Renal cortex interstitium (tissue), 15 donors: Measurements from ENCODE around the gene PLA2R1. TPM values are rescaled to one million over a fixed set of nuclear protein-coding genes. Genes with fewer than 3 reads are reported as not detected.

Experiments
- DNase-seq, 11 donors: peaks; one replicate each; pipeline ENCODE4 v3.0.0-alpha.2; 2013; ENCODE audit warnings: low read depth in 9 of 11, low spot score in 4 of 11; ENCODE audit errors: extremely low read depth in 1 of 11
- long read RNA-seq, 16 experiments: transcript quantifications; one replicate each; lab custom pipeline, GENCODE V29; 2026
- polyA plus RNA-seq, 3 donors: library from polyadenylated mRNA; unstranded; fragments of 120-200 nt; gene quantifications; one replicate each; pipeline ENCODE4 v1.2.1, GENCODE V29; 2013; ENCODE audit not compliant: insufficient read length in 3 of 3

PLA2R1 gene
- 100 to 1,000 TPM in 1 of 3 donors, 10 to 100 TPM in 2; 79.0 to 117 (median 82.1) TPM for polyA plus RNA-seq
- long read RNA-seq, donor 1, result 0 reads
- long read RNA-seq, donor 2, result 0 reads
- long read RNA-seq, donor 3, full-length matches to known transcripts, result 3 of 3 reads
- long read RNA-seq, donor 3, partial matches to known transcripts, result 0 of 3 reads
- long read RNA-seq, donor 3, other reads (novel, unspliced or antisense), result 0 of 3 reads
- long read RNA-seq, donor 4, full-length matches to known transcripts, result 1 of 1 reads
- long read RNA-seq, donor 4, partial matches to known transcripts, result 0 of 1 reads
- long read RNA-seq, donor 4, other reads (novel, unspliced or antisense), result 0 of 1 reads
- long read RNA-seq, donor 5, result 0 reads
- long read RNA-seq, donor 6, full-length matches to known transcripts, result 5 of 5 reads
- long read RNA-seq, donor 6, partial matches to known transcripts, result 0 of 5 reads
- long read RNA-seq, donor 6, other reads (novel, unspliced or antisense), result 0 of 5 reads
- long read RNA-seq, donor 7, result 0 reads
- long read RNA-seq, donor 8, full-length matches to known transcripts, result 4 of 4 reads
- long read RNA-seq, donor 8, partial matches to known transcripts, result 0 of 4 reads
- long read RNA-seq, donor 8, other reads (novel, unspliced or antisense), result 0 of 4 reads
- long read RNA-seq, donor 9, full-length matches to known transcripts, result 2 of 2 reads
- long read RNA-seq, donor 9, partial matches to known transcripts, result 0 of 2 reads
- long read RNA-seq, donor 9, other reads (novel, unspliced or antisense), result 0 of 2 reads
- long read RNA-seq, donor 10, partial matches to known transcripts, result 6 of 7 reads
- long read RNA-seq, donor 10, other reads (novel, unspliced or antisense), result 0 of 7 reads
- long read RNA-seq, donor 11, full-length matches to known transcripts, result 1 of 1 reads
- long read RNA-seq, donor 11, partial matches to known transcripts, result 0 of 1 reads
- long read RNA-seq, donor 11, other reads (novel, unspliced or antisense), result 0 of 1 reads
- long read RNA-seq, donor 12, result 0 reads
- long read RNA-seq, donor 13, full-length matches to known transcripts, result 3 of 3 reads
- long read RNA-seq, donor 13, partial matches to known transcripts, result 0 of 3 reads
- long read RNA-seq, donor 13, other reads (novel, unspliced or antisense), result 0 of 3 reads
- long read RNA-seq, donor 14, full-length matches to known transcripts, result 1 of 1 reads
- long read RNA-seq, donor 14, partial matches to known transcripts, result 0 of 1 reads
- long read RNA-seq, donor 14, other reads (novel, unspliced or antisense), result 0 of 1 reads
- long read RNA-seq, donor 15, result 0 reads
- long read RNA-seq, donor 16, partial matches to known transcripts, result 13 of 13 reads
- long read RNA-seq, donor 16, other reads (novel, unspliced or antisense), result 0 of 13 reads

DNA sequence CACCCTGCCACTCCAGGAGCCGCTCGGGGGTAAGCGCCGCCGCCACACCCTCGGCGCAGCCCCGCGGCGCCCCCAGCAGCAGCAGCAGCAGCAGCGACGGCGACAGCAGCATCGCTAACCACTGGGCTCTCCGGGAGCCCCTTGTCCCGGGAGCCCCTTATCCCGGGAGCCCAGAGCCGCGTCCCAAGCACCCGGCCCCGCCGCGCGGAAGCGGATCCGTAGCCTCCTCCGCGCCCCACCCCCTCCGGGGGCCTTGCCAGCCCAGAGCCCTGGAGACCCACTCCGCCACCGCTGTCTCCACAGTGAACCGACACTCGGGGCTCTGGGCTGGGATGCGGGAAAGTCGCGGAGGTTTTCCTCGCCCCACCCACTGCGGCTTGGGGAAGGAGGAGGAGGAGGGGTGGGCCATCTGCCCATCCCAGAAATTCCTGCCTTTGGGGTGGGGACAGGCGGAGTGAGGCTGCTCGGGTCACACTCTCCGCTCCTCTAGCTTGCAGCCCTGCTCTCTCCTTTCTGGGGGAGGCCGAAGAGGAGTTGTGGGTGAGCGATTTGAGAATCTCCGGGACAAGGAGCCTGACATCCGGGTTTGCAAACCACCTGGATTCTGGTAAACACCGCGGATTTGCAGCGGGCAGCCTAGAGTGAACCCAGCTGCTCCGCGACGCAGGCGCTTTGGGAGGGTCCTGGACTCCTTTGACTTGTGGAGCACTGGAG, at the start of gene PLA2R1:
TSS of gene PLA2R1 (minus strand) at position 324 of the 714 bp plus-strand sequence. CDS start at position 112, 212 bp downstream.
- DNase-seq, result peak in 6 of 11 donors; percentile 39 to 59 (median 56)

DNA sequence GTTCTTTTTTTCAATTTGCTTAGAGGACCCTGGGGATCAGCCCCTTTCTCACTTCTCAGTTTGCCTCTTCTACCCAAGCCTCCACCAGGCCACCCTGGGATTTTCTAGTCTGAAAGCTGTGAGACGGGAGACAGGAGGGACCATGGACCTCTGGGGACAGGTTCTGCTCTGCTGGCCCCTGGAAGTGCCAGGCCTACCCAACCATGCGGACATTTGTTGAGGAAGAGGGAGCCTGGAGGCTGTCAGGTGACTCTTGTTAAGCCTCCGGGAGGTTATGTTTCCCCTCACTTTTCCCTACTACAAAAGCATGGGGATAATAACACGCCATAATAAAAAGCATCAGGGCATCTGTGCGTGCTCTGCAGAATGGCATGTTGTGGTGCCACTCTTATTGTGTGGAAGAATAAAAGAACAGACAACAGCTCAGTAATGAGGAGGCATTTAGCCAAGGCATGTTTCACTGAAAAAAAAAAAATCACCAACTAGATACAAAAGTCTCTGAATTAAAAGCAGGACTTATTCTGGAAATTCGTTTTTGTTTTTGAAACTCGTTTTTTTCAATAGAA, 48.3 kb upstream of the PLA2R1 start:
- no peak for DNase-seq

DNA sequence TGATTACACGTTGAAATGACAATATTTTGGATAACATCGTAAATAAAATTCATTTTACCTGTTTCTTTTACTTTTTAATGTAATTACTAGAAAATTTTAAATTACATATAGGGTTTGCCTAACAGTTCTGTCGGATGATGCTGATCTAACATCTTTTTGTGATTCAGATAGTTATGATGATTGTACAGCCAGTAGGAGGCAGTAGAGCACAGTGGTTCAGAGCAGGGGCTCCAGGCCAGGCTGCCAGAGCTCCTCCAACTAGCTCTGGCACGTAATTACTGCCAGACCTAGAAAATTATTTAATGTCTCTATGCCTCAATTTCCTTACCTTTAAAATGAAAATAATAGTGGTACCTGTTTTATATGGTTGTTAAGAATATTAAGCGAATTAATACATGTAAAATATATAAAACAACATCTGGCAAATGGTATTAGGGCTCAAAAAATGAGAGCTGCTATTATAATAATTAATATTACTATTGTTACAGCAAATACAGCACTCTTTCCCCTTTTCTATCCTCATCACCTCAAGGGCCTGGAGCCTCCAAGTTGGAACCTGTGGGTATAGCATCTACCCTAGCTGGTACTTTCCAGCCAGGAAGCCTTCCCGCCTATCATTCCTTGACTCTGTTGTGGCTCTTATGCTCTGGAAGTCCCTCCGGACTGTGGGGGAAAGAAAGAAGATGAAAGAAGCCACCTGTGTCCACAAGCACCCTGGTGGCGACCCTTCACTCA, 47.7 kb upstream of the PLA2R1 start:
- DNase-seq, result peak; percentile 44 to 82 (median 67)

DNA sequence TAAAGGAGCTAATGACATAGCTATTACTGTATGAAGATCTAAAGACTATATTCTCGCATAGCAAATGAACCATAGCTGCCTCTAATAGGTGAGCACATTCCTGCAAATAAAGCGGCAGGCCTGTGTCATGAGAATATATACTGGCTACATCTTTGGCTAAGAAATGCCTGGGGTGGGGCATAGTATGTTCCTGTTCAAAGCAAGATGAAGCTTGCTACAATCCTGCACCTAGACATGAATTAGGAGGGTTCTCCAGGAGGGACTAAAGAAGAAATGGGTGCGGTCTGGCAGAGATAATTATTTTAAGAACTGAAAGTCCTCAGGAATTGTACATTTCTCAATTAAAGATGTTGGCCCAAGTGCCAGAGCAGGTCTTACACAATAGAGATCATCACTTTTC, 46.8 kb upstream of the PLA2R1 start:
- DNase-seq, result no peak

DNA sequence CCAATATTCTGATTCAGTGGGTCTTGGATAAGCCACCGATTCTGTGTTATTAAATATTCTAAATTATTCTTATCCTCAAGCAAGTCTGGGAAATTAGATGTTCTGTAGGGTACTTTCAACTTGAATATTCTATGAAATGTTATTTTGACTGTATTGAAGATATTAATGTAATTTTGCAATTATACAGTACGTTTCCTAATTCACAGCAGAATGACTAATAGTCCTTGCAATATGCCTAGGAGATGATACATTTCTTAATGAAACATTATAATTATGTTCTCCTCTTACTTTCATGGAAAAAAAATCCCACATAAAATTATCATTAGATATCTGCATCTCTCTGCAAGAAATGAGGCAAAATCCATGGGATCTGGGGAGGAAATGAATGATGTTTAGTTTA, 46.2 kb upstream of the PLA2R1 start:
- DNase-seq, result no peak

DNA sequence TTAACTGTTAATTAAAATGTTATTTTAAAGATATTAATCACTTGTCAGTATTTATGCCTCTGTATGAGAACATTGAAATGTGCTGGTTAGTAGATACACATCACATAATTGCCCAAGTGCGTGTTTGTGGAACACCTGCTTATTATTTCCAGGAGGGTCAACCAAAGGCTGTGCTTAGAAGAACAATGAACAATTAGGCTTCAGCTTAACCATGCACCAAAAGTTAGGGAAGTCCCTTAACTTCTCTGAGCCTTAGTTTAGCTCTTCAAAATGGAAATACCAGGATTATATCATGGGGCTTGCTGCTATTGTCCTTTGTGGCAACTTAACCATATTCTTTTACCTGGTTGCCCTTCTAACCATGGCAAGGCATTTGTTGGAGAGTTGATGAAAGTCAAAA, 43.0 kb upstream of the PLA2R1 start:
- DNase-seq, result no peak

DNA sequence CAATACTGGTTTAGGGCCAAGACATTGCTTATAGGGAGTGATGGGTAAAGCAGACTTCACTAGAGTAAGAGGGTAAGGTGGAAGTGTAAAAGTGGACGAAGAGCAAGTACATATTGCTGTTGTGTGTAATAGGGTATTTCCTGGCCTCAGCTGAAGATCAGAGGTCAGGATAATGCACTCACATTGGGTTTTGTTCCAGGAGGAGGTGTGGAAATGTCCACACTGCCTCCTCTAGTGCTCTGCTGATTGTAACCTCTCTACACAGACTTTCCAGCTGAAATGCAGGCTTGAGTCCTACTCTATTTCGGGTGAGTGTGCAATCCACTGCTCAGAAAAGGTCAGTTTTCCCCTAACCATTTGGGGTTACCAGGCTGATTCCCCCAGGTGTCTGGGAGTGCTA, 41.7 kb upstream of the PLA2R1 start:
- DNase-seq, result no peak

DNA sequence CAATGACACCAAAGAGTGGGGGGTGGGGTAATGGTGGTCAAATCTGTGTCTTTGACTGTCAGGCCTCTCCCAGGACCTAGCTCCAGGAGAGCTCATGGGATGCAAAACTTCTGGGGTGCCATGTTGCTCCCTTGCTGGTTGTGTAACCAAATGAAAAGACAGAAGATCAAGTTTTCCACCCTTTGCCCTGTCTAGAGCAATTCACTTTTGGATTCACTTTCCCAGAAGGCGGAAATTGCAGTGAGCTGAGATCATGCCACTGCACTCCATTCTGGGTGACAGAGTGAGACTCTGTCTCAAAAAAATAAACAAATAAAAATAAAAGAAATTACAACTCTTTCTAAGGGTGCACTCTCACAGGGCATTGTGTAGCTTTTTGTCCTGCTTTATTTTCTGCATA, 34.9 kb upstream of the PLA2R1 start:
- DNase-seq, result no peak

DNA sequence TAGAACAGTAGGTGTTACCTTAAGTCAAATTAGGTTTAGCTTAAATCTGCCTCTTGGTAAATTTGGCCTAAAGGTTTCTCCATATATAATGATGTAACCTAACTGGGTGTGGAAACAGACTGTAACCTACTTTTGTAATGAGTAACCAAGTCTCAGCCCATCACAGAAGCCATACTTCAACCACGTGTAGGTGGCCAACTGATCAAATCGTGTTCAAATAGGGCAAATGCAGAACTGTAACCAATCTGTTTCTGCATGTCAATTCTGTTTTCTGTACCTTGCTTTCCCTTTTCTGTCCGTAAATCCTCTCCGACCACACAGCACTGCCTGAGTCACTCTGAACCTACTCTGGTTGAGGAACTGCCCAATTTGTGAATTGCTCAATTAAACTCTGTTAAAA, 34.0 kb upstream of the PLA2R1 start:
- no peak for DNase-seq

DNA sequence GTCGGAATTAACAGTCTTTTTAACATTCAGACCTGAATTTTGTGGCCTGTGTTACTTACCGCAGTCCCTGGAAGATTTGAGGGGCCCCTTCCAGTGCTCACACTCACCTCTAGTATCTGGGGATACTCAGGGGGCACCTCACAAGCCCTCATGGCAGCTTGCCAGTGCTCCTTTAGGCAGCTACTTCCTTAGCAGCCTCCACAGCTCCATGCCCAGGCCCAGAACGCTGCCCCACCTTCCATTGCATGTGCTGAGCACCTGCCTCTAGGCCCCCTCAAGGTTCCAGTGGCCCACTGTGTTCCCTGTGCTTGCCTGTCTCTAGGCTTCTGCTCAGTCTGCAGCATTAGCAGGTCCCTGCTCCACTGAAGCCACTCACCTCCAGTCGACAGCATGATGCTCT, 30.0 kb upstream of the PLA2R1 start:
- DNase-seq, result no peak

DNA sequence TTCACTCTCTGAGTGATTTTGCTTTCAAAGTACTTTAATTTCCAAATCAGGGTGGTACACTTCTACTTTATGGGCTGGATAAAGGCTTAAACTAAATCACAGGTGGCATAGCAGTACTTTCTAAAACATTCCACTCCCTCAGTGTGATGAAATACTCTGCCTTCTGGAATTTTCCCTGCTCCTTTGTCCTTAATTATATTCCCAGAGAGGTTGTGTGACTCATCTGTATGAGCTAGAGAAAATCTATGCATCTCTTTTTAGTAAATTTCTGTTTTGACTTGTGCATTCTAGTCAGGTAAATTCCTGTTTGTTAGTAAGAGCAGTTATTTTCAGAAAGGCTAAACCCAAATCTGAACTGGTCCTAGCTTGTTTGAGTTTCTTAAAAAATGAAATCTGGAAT, 29.0 kb upstream of the PLA2R1 start:
- no peak for DNase-seq

DNA sequence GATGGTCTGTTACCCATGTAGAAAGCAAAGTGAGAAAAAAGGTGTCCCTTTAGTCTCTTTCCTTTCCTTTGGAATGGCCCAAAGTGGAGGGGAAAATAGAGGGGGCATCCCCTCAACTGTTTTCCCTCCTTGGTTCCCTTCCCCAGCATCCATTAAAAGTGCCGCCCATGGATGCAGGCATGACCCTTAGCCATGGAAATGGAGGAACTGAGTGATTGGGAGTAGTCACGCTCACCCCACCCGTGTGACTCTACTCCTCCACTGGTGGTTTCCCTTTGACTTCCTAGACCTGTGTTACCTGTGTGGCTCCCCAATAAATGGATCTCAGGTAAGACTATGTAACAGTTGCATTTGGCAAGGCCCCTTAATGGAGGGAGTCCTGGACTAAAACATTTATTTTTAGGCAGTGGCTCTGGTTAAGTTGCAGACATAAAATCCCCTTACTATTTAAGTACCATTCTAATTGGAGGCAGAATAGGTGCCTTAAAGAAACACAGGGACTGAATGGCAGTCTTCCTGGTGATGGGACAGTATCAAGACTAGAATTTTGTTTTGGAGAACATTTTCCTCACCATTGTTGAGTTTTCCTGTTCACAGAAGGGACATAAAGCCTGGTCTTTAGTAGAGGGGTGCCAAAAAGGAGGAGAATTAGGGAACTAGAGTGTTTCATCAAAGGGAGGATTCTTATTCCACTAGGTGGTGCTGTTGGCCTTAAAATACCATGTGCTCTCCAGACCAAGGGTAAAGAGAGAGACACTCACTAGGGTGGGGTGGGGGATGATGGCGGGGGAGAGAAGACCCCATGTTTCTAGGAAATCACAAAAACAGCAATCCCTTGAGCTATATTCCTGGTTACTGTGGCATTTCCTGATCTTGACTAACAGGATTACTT, 25.7 kb upstream of the PLA2R1 start:
- DNase-seq, result no peak

DNA sequence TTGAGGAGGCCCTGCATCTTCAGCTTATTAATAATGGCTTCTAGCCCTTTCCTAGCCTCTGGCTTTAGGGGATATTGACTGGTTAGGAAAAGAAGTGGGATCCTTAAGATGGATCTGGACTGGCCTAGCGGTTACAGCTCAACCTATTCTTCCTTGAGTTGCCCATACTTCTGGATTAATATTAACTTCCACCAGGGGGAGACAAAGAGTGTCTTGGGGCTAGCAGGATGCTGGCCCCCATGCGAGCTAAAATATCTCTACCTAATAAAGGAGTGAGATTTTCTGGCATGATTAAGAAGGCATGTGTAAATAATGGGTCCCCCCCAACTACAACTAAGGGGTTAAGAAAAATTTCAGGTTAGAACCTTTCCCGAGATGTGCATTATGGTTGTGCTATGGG, 23.2 kb upstream of the PLA2R1 start:
- no peak for DNase-seq

DNA sequence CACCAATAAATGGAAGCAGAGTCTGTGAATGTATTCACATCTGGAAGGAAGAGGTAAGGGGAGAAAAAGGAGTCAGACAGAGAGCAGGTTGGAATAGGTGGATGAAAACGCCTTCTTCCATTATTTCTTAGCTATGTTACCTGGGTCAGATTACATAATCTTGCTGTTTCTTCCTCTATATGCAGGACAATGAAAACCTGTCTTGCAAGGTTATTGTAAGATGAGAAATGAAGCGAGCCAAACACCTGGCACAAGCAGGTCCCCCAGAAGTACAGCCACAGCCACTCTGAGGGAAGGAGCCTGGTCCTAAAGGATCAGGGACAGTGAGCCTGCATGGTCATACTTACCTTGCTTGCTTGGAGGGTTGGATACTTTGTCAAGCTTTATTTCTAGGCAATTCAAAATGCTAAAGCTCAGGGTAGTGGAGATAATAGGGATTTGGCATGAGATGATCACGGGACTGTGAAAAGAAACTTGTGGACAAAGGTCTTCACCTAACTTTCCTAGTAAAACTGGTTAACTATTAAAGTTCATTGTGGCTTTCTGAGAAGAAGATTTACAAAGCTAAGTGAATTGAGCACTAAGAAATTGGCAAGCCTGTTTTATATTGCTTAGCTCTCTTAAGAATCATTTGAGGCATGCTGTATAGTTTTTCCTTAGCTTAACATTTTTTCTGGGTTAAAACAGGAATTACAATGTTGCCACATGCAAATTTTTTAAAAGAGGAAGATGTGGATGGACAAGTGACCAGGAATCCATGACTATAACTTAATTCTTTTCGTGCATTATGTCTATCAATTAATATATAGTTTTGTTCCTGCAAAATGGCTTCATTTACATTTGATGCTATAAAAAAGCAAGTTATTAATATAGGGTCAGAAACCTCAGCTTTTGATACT, 15.7 kb upstream of the PLA2R1 start:
- DNase-seq, result no peak

DNA sequence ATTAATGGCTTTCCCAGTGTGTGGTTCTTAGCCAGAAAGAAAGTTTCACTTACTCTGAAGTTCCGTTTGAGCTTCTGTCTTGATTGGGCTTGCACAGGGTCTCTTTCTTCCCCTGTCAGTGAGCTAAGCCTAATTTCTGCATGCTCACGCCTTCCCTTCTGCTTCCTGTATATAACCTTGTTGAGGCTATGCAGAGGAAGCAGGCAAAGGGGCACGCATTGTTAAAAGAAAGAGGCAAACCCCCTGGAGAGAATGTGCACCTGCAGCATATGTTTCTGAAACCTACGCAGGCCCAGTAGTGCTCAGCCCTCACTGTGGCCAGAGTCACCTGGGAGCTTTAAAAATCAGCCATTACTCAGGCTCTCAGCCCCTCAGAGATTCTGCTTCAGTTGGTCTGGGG, 14.5 kb upstream of the PLA2R1 start:
- no peak for DNase-seq

DNA sequence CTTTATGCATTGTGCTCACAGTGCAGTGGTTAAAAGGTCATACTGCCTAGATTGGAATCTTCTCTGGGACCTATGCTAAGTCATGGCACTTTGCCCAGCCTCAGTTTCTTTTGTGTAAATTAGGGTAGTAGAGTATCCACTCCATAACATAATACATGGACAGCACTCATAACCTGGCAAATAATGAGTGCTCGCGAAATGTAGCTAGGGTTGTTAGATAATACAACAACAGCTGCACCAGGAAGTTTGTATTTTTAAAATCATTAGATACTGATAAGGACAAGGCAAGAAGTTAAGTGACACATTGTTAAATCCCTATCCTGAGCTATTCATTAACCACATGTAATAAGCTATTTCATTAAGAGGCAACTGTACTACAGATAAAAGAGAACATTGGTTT, 13.8 kb upstream of the PLA2R1 start:
- no peak for DNase-seq
